PC-9 (cell line): ENCODE data around the gene LIX1. TPM values are rescaled to one million over a fixed set of nuclear protein-coding genes. Genes with fewer than 3 reads are reported as not detected.

ENCODE experiments used
- BruUV-seq: library from RNA; stranded (reverse); fragments of 400-500 nt; replicated peaks from 2 replicates; lab custom pipeline; 2021; lab: Mats Ljungman, UMichigan
- CTCF ChIA-PET: fragments of 300-600 bp; sonication (Branson Sonifier 250); formaldehyde crosslinking; loops from one replicate; lab custom pipeline; 2022; ENCODE audit warnings: antibody characterized with exemption; lab: Charles Lee
- POLR2A ChIA-PET: fragments of 300-600 bp; sonication (Branson Sonifier 250); formaldehyde crosslinking; loops from one replicate; lab custom pipeline; 2022; ENCODE audit warnings: antibody characterized with exemption; ENCODE audit not compliant: unreplicated experiment; lab: Charles Lee
- DNase-seq, 2 experiments: peaks; one replicate each; pipeline versions ENCODE4 v3.0.0 to v3.0.0-alpha.2; 2015 to 2022; ENCODE audit warnings: mixed read lengths in 1 of 2
- H2AFZ ChIP-seq: fragments of 200-600 bp; sonication (generic); 2 replicates; pipeline ENCODE4 v1.8.1; 2017; ENCODE audit warnings: antibody characterized with exemption
- H3F3A ChIP-seq: fragments of 200-600 bp; sonication (generic); 2 replicates; pipeline ENCODE4 v1.8.1; 2017; ENCODE audit warnings: antibody characterized with exemption, mild to moderate bottlenecking, low read depth; ENCODE audit not compliant: insufficient read depth
- H3K27ac ChIP-seq: fragments of 200-600 bp; sonication (generic); 2 replicates; pipeline ENCODE4 v1.6.1; 2016; ENCODE audit warnings: mixed run types
- H3K27me3 ChIP-seq: fragments of 200-600 bp; sonication (generic); 2 replicates; pipeline ENCODE4 v1.6.1; 2016; ENCODE audit warnings: low read depth, mixed run types; ENCODE audit not compliant: insufficient read depth
- H3K36me3 ChIP-seq: fragments of 200-600 bp; sonication (generic); 2 replicates; pipeline ENCODE4 v1.6.1; 2016; ENCODE audit warnings: low read depth, mixed run types
- H3K4me1 ChIP-seq: fragments of 200-600 bp; sonication (generic); replicated peaks from 2 replicates; pipeline ENCODE4 v1.6.1; 2016; ENCODE audit warnings: mixed run types; ENCODE audit not compliant: insufficient read depth
- H3K4me2 ChIP-seq: fragments of 200-600 bp; sonication (generic); 2 replicates; pipeline ENCODE4 v1.6.1; 2017; ENCODE audit warnings: mixed run types
- H3K4me3 ChIP-seq: fragments of 200-600 bp; sonication (generic); 2 replicates; pipeline ENCODE4 v1.6.1; 2016; ENCODE audit warnings: mixed run types
- H3K79me2 ChIP-seq: fragments of 200-600 bp; sonication (generic); 2 replicates; pipeline ENCODE4 v1.6.1; 2017; ENCODE audit warnings: low read depth, mixed run types
- H3K9me2 ChIP-seq: fragments of 200-600 bp; sonication (generic); 2 replicates; pipeline ENCODE4 v1.8.1; 2017; ENCODE audit warnings: mild to moderate bottlenecking; ENCODE audit not compliant: insufficient read depth
- H3K9me3 ChIP-seq: fragments of 200-600 bp; sonication (generic); 2 replicates; pipeline ENCODE4 v1.8.1; 2016; ENCODE audit warnings: low read depth; ENCODE audit not compliant: insufficient read depth
- H4K20me1 ChIP-seq: fragments of 200-600 bp; sonication (generic); 2 replicates; pipeline ENCODE4 v1.8.1; 2017; ENCODE audit not compliant: insufficient read depth
- CTCF ChIP-seq: fragments of 200-600 bp; sonication (generic); conservative IDR thresholded peaks from 2 replicates; pipeline ENCODE4 v1.6.1; 2017; ENCODE audit warnings: mixed run types, antibody characterized with exemption, mild to moderate bottlenecking, moderate library complexity
- EZH2 ChIP-seq: fragments of 200-600 bp; sonication (generic); IDR thresholded peaks from 2 replicates; pipeline ENCODE4 v1.8.0; 2017; ENCODE audit warnings: antibody characterized with exemption, low read depth
- intact Hi-C: fragments of 100-400 bp; cut with micrococcal nuclease; formaldehyde crosslinking; loops from one replicate; pipeline ENCODE4 v1.10.0; 2022; ENCODE audit not compliant: unreplicated experiment
- total RNA-seq: library from RNA; stranded (reverse); gene quantifications from 2 replicates; pipeline ENCODE4 v1.2.3, GENCODE V29; 2021

The LIX1 gene
- total RNA-seq, 1 experiment from 2014 or later, result not detected

DNA sequence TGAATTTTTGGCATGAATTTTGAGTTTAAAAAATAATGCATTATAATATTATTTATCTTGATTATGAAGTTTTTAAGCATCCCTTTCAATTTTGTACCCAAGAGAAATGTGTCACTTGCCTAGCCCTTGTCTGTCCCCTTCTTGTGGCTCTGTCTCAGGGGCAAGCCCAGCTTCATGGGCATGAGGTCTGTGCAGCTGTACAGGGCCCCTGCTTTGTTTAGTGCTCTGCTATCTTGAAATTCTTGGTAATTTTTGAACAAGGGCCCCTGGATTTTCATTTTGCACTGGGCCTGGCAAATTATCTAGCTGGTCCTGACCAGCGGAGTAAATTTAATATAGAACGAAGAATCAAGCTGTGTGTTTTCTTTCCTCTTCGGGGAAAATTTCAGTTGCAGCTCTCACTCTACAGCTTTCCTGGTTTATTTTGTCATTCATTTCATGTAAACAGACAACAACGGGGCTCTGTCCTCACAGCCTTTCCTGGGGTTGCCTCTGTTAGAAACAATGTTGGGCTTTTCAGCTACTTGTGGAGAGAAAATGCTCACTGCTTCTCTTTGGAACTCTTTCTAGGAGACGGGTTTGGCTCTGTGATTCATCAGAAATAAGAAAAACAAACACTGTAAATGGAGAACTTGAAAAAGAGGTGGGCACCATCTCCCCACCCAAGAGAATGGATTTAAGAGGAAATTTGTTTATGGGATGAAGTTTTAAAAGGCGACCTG, 41.1 kb downstream of the LIX1 start:
- no peaks in the 10 kb centered on the region for H3F3A ChIP-seq
- H3K4me1 ChIP-seq, result no peaks in the 10 kb centered on the region
- no peaks in the 10 kb centered on the region for H3K9me2 ChIP-seq
- no peak for DNase-seq
- no TSS peak for BruUV-seq
- no peaks in the 10 kb centered on the region for H4K20me1 ChIP-seq
- H3K9me3 ChIP-seq, result no peaks in the 10 kb centered on the region
- no peak overlapping the region for H2AFZ ChIP-seq
- TF ChIP-seq EZH2, result no peak
- TF ChIP-seq CTCF, result no peak
- no peaks in the 10 kb centered on the region for H3K79me2 ChIP-seq
- no peak overlapping the region for H3K27ac ChIP-seq
- no peak overlapping the region for H3K4me3 ChIP-seq
- H3K27me3 ChIP-seq, result no peaks in the 10 kb centered on the region
- intact Hi-C loops, result no loop called here
- CTCF ChIA-PET, result no interaction called here
- POLR2A ChIA-PET, result no interaction called here
- H3K4me2 ChIP-seq, result no peak overlapping the region
- H3K36me3 ChIP-seq, result no peaks in the 10 kb centered on the region

DNA sequence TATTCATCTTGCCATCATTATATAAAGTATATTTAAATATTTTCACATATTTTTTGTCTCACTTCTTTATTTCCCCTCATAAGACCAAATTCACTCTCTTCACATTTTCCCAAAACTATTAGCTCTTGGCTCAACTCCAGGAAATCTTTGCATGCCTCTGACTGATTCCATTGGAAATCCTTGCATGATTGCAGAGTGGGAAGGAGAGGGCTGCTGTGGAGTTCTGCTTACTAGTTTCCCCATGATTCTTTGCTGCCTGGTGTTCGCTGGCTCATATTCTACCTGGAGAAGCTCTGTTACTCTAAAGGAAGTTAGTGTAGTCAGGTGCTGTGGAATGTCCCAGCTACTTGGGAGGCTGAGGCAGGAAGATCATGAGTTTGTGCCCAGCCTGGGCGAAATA, 41.9 kb downstream of the LIX1 start:
- no peaks in the 10 kb centered on the region for H3K79me2 ChIP-seq
- DNase-seq, result no peak
- TF ChIP-seq EZH2, result no peak
- TF ChIP-seq CTCF, result no peak
- H3K27me3 ChIP-seq, result no peaks in the 10 kb centered on the region
- no peak overlapping the region for H2AFZ ChIP-seq
- H4K20me1 ChIP-seq, result no peaks in the 10 kb centered on the region
- H3K4me3 ChIP-seq, result no peak overlapping the region
- H3F3A ChIP-seq, result no peaks in the 10 kb centered on the region
- CTCF ChIA-PET, result no interaction called here
- POLR2A ChIA-PET, result no interaction called here
- H3K4me2 ChIP-seq, result no peak overlapping the region
- no peaks in the 10 kb centered on the region for H3K9me2 ChIP-seq
- no peaks in the 10 kb centered on the region for H3K9me3 ChIP-seq
- no peaks in the 10 kb centered on the region for H3K4me1 ChIP-seq
- intact Hi-C loops, result no loop called here
- no peak overlapping the region for H3K27ac ChIP-seq
- BruUV-seq, result no TSS peak
- no peaks in the 10 kb centered on the region for H3K36me3 ChIP-seq

- Histone ChIP-seq H3K79me2 (no peaks in the 10 kb centered on the region), H3K4me3 (no peak overlapping the region), H4K20me1 (no peaks in the 10 kb centered on the region), H3K4me1 (no peaks in the 10 kb centered on the region), H3K9me3 (no peaks in the 10 kb centered on the region), H3K4me2 (no peak overlapping the region), H3K27ac (no peak overlapping the region), H3F3A (no peaks in the 10 kb centered on the region), H3K36me3 (no peaks in the 10 kb centered on the region), H3K27me3 (no peaks in the 10 kb centered on the region), H3K9me2 (no peaks in the 10 kb centered on the region), H2AFZ (peak overlapping the region; percentile 43; the same call in 1 of the 2 replicates)
- DNase-seq, result no peak
- ChIA-PET CTCF (interaction anchor here (0.6 kb wide), 1 partner anchor 286 kb away, joined by 3 read pairs; no protein-coding TSS in a partner anchor), POLR2A (no interaction called here)
- intact Hi-C loops, result no loop called here
- no TSS peak for BruUV-seq
- TF ChIP-seq CTCF (no peak), EZH2 (no peak)
Observed at GRCh38 chr5:97098922-97099321, 43.5 kb downstream of the LIX1 start.
